ENCODE data around the gene RACGAP1. TPM values are rescaled to one million over a fixed set of nuclear protein-coding genes. Genes with fewer than 3 reads are reported as not detected.

The RACGAP1 gene
- total RNA-seq, 1 donor from 2014 or later: 23.5 TPM

DNA sequence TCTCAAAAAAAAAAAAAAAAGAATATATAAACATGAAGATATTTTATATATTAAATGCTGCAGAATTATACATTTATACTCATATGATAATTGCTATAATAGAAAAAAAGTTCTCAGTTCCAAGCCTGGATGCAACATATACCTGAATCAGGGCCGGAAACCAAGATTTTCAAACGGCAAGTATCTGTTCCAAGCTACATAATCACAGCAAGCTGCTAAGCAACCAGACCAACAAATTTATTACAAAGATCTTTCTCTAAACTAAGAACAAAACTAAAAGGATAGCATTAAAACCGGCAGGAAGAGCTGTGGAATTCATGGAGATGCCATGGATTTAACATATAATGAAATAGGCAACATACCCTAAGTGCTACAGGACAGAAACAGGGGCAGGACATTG, 7.1 kb downstream of the RACGAP1 start:
- H3K9me3 ChIP-seq (ENCODE audit: control insufficient read depth in 3 of 3, low read length in 3 of 3): no peaks in the 10 kb centered on the region
- H3K36me3 ChIP-seq (ENCODE audit: control insufficient read depth in 3 of 3, insufficient read depth in 3 of 3, low read length in 3 of 3): no peaks in the 10 kb centered on the region
- no peak overlapping the region for H3K9ac ChIP-seq (ENCODE audit: low read depth in 1 of 3, low read length in 3 of 3)
- H3K4me1 ChIP-seq (ENCODE audit: control insufficient read depth in 3 of 3, insufficient read depth in 3 of 3, low read length in 3 of 3): no peaks in the 10 kb centered on the region
- no peaks in the 10 kb centered on the region for H3K27me3 ChIP-seq (ENCODE audit: control insufficient read depth in 3 of 3, insufficient read depth in 3 of 3, low read length in 3 of 3)
- H3K27ac ChIP-seq (ENCODE audit: low read depth, low read length): no peak overlapping the region
- no peak overlapping the region for H3K4me3 ChIP-seq (ENCODE audit: low read length in 3 of 3)

DNA sequence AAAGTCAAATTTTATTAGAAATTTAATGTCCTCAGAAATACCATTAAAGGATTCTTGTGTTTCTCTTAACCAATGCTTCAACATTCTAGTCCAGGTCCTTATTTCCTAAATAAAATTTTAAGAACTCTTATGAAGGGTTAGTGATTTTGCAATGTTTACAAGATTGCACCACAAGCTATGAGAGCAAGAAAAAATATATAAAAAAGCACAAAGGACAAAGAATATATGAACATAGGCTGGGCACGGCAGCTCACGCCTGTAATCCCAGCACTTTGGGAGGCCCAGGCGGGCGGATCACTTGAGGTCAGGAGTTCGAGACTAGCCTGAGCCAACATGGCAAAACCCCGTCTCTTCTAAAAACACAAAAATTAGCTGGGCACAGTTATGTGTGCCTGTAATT, 7.7 kb downstream of the RACGAP1 start:
- Histone ChIP-seq H3K4me3 (ENCODE audit: low read length in 3 of 3) (no peak overlapping the region), H3K36me3 (ENCODE audit: control insufficient read depth in 3 of 3, insufficient read depth in 3 of 3, low read length in 3 of 3) (no peaks in the 10 kb centered on the region), H3K4me1 (ENCODE audit: control insufficient read depth in 3 of 3, insufficient read depth in 3 of 3, low read length in 3 of 3) (no peaks in the 10 kb centered on the region), H3K9ac (ENCODE audit: low read depth in 1 of 3, low read length in 3 of 3) (no peak overlapping the region), H3K9me3 (ENCODE audit: control insufficient read depth in 3 of 3, low read length in 3 of 3) (no peaks in the 10 kb centered on the region), H3K27me3 (ENCODE audit: control insufficient read depth in 3 of 3, insufficient read depth in 3 of 3, low read length in 3 of 3) (no peaks in the 10 kb centered on the region), H3K27ac (ENCODE audit: low read depth, low read length) (peak overlapping the region; percentile 8)

DNA sequence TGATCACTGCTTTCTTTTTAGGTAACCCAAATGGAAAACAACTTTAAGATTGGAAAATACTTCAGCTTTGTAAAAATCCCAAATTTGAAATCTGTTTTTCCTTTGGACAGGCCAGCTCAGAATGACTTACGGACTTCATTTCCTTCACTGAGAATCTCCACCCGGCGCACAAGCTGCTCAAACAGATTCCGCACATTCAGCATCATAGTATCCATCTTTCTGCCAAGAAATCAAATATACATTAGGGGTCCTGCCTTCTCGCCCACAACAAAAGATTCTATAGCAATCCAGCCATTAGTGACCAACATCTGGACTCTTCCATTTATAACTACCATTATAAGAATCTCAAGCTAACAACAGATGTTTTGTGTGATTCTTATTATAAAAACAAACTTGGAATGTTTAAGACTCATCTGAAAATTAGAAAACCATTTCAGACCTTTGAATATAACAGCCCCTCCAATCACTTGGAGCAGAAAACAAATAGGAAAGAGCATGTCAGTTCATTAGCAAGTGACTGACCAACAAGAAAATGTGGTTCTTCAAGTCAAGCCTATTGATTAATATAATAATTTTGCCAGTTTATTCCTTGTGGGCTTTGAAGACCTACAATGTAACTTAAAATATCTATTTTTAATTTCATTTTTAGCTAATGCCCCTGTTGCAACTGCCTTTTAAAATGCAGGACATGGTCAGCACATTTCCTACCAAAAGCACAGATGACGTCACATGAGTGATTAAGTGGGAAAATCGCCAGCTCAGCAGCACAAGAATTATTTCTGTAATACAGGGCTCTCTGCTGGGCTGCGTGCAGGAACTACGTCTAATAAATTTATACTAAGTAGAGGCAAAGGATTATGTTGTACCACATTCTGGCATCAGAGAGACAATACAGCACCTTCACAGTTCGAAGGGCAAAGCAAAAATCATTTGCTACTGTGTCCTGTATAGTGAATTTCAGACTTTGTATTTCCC, 8.5 kb downstream of the RACGAP1 start:
- Histone ChIP-seq H3K4me3 (ENCODE audit: low read length in 3 of 3) (no peak overlapping the region), H3K4me1 (ENCODE audit: control insufficient read depth in 3 of 3, insufficient read depth in 3 of 3, low read length in 3 of 3) (no peaks in the 10 kb centered on the region), H3K36me3 (ENCODE audit: control insufficient read depth in 3 of 3, insufficient read depth in 3 of 3, low read length in 3 of 3) (no peaks in the 10 kb centered on the region), H3K9ac (ENCODE audit: low read depth in 1 of 3, low read length in 3 of 3) (peak overlapping the region in 1 of 3 donors; percentile 27), H3K27ac (ENCODE audit: low read depth, low read length) (peak overlapping the region; percentile 8), H3K9me3 (ENCODE audit: control insufficient read depth in 3 of 3, low read length in 3 of 3) (no peaks in the 10 kb centered on the region), H3K27me3 (ENCODE audit: control insufficient read depth in 3 of 3, insufficient read depth in 3 of 3, low read length in 3 of 3) (no peaks in the 10 kb centered on the region)

GRCh38 chr12:50014342-50014741, 11.0 kb downstream of the RACGAP1 start:
- H3K27me3 ChIP-seq (ENCODE audit: control insufficient read depth in 3 of 3, insufficient read depth in 3 of 3, low read length in 3 of 3): no peaks in the 10 kb centered on the region
- H3K9ac ChIP-seq (ENCODE audit: low read depth in 1 of 3, low read length in 3 of 3): no peak overlapping the region
- no peaks in the 10 kb centered on the region for H3K4me1 ChIP-seq (ENCODE audit: control insufficient read depth in 3 of 3, insufficient read depth in 3 of 3, low read length in 3 of 3)
- no peak overlapping the region for H3K27ac ChIP-seq (ENCODE audit: low read depth, low read length)
- H3K36me3 ChIP-seq (ENCODE audit: control insufficient read depth in 3 of 3, insufficient read depth in 3 of 3, low read length in 3 of 3): no peaks in the 10 kb centered on the region
- H3K9me3 ChIP-seq (ENCODE audit: control insufficient read depth in 3 of 3, low read length in 3 of 3): no peaks in the 10 kb centered on the region
- no peak overlapping the region for H3K4me3 ChIP-seq (ENCODE audit: low read length in 3 of 3)

DNA sequence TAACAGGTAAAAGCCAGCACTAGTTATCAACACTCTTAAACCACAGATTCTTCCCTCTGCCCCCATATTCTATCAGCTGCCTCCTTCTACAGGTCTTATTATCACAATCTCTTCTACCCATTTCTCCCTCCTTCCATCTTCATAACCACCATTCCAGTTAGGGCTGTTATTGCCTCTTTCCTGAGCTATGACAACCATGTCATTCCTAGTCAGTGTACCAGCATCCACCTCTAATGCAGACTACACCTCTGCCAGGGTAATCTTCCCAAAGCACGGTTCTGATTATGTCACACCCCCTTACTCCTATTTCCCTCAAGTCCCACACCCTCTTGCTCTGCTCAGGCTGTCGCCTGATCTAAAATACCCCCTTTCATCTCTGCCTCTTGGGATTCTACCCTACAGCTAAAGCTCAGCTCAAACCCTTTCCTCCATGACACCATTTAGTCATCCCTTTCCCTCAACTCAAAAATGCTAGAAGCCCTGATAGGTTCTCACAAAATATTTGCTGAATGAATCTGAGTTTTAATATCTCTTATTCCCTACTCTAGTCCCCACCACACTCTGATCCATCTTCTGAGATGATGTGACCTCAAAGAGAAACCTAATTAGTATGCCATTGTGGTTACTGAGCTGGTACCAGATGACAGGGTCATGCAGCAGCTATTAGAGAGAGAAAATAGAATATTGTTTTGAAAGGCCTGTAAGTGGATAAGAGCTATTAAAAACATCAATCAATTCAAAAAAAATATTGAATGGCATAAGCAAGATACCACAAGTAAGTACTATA, 11.7 kb downstream of the RACGAP1 start:
- no peaks in the 10 kb centered on the region for H3K36me3 ChIP-seq (ENCODE audit: control insufficient read depth in 3 of 3, insufficient read depth in 3 of 3, low read length in 3 of 3)
- no peak overlapping the region for H3K9ac ChIP-seq (ENCODE audit: low read depth in 1 of 3, low read length in 3 of 3)
- H3K4me1 ChIP-seq (ENCODE audit: control insufficient read depth in 3 of 3, insufficient read depth in 3 of 3, low read length in 3 of 3): no peaks in the 10 kb centered on the region
- H3K9me3 ChIP-seq (ENCODE audit: control insufficient read depth in 3 of 3, low read length in 3 of 3): no peaks in the 10 kb centered on the region
- H3K27ac ChIP-seq (ENCODE audit: low read depth, low read length): no peak overlapping the region
- H3K27me3 ChIP-seq (ENCODE audit: control insufficient read depth in 3 of 3, insufficient read depth in 3 of 3, low read length in 3 of 3): no peaks in the 10 kb centered on the region
- H3K4me3 ChIP-seq (ENCODE audit: low read length in 3 of 3): no peak overlapping the region

DNA sequence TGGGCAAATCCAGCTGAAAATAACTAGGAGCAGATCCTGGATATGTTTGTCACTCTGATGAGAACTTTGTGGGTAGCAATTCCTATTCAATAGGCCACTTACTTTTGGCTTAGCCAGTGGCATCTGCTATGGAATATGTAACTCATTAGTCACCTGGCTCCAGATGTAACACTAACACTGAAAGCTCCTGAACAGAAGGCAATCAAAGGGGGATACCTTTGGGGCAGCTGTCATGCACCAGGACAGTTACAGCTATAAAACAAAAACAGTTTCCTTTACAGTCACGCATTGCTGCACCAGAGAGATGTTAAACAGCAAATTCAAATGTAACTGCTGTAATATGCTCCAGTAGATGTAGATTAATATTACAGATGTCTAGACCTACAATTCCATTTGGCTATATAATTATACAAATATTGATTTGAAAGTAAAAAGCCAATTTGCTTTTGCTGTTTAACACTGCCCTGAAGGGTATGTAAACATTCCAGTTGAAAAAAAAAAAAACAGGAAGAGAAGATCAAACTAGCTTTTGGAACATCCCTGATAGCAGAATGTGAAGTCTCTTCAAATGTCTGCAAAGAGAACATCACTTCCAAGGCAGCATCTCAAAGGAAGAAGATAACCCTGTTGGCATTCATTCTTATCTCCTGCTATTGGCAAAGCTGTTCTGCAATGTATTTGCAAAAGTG, 18.4 kb downstream of the RACGAP1 start:
- no peak overlapping the region for H3K27ac ChIP-seq (ENCODE audit: low read depth, low read length)
- H3K36me3 ChIP-seq (ENCODE audit: control insufficient read depth in 3 of 3, insufficient read depth in 3 of 3, low read length in 3 of 3): no peaks in the 10 kb centered on the region
- no peak overlapping the region for H3K9ac ChIP-seq (ENCODE audit: low read depth in 1 of 3, low read length in 3 of 3)
- H3K27me3 ChIP-seq (ENCODE audit: control insufficient read depth in 3 of 3, insufficient read depth in 3 of 3, low read length in 3 of 3): no peaks in the 10 kb centered on the region
- no peaks in the 10 kb centered on the region for H3K4me1 ChIP-seq (ENCODE audit: control insufficient read depth in 3 of 3, insufficient read depth in 3 of 3, low read length in 3 of 3)
- no peak overlapping the region for H3K4me3 ChIP-seq (ENCODE audit: low read length in 3 of 3)
- no peaks in the 10 kb centered on the region for H3K9me3 ChIP-seq (ENCODE audit: control insufficient read depth in 3 of 3, low read length in 3 of 3)

DNA sequence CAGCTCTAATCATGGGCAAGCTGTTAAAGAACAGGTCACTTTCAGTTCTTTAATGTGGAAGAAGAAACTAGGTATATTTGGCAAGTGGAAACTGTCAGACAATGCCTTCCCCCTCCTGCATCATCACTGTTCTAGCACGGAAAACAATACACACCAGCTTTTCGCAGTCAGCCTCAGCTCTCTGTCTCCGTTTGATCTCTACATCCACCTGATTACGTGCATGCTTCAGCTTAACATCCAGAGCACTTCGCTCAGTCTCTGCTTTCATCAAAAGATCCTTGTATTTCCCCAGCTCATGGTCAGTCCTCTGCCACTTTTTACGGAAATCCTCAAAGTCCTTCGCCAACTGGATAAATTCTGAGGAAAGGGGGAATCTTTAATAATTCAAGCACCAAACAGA, 19.0 kb downstream of the RACGAP1 start:
- no peak overlapping the region for H3K4me3 ChIP-seq (ENCODE audit: low read length in 3 of 3)
- no peaks in the 10 kb centered on the region for H3K36me3 ChIP-seq (ENCODE audit: control insufficient read depth in 3 of 3, insufficient read depth in 3 of 3, low read length in 3 of 3)
- H3K9ac ChIP-seq (ENCODE audit: low read depth in 1 of 3, low read length in 3 of 3): no peak overlapping the region
- H3K27ac ChIP-seq (ENCODE audit: low read depth, low read length): no peak overlapping the region
- H3K4me1 ChIP-seq (ENCODE audit: control insufficient read depth in 3 of 3, insufficient read depth in 3 of 3, low read length in 3 of 3): no peaks in the 10 kb centered on the region
- H3K27me3 ChIP-seq (ENCODE audit: control insufficient read depth in 3 of 3, insufficient read depth in 3 of 3, low read length in 3 of 3): no peaks in the 10 kb centered on the region
- no peaks in the 10 kb centered on the region for H3K9me3 ChIP-seq (ENCODE audit: control insufficient read depth in 3 of 3, low read length in 3 of 3)

DNA sequence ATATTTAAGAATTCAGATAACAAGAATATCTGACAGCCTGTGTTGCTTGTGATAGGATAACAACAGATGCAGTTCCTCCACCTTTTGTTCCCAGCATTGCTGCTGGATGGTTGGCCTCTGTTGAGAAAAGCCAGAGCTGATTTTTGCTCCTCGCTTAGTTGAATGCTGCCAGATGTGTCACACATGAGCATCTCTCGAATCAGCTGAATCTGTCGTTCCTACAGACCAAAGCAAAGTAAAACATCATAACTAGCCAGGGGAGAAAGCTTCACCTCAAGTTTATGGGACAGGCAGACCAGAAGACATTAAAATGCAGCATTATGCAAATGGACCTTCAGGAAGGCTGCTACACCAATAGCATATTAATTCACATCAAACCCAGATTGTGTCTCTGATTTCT, 20.1 kb downstream of the RACGAP1 start:
- Histone ChIP-seq H3K9ac (ENCODE audit: low read depth in 1 of 3, low read length in 3 of 3) (no peak overlapping the region), H3K4me1 (ENCODE audit: control insufficient read depth in 3 of 3, insufficient read depth in 3 of 3, low read length in 3 of 3) (no peaks in the 10 kb centered on the region), H3K36me3 (ENCODE audit: control insufficient read depth in 3 of 3, insufficient read depth in 3 of 3, low read length in 3 of 3) (no peaks in the 10 kb centered on the region), H3K4me3 (ENCODE audit: low read length in 3 of 3) (no peak overlapping the region), H3K27me3 (ENCODE audit: control insufficient read depth in 3 of 3, insufficient read depth in 3 of 3, low read length in 3 of 3) (no peaks in the 10 kb centered on the region), H3K9me3 (ENCODE audit: control insufficient read depth in 3 of 3, low read length in 3 of 3) (no peaks in the 10 kb centered on the region), H3K27ac (ENCODE audit: low read depth, low read length) (no peak overlapping the region)

DNA sequence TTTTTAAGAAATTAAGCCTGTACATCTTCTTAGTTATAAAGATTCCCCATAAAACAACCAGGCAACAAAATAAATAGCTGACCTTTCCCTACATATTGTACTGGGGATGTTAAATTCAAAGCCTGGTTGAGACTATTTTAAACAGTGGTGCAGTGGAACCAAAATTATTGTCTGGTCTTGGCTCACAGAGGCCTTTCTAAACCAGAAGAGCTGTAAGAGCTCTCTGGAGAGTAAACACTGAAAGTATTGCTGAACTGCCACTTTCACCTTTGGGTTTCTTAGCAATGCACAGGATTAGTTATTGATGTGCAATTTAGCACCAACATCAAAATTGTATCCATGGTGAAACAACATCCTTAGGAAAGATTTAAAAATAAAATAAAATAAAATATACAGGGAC, 20.6 kb downstream of the RACGAP1 start:
- no peaks in the 10 kb centered on the region for H3K9me3 ChIP-seq (ENCODE audit: control insufficient read depth in 3 of 3, low read length in 3 of 3)
- no peaks in the 10 kb centered on the region for H3K36me3 ChIP-seq (ENCODE audit: control insufficient read depth in 3 of 3, insufficient read depth in 3 of 3, low read length in 3 of 3)
- no peak overlapping the region for H3K9ac ChIP-seq (ENCODE audit: low read depth in 1 of 3, low read length in 3 of 3)
- H3K4me1 ChIP-seq (ENCODE audit: control insufficient read depth in 3 of 3, insufficient read depth in 3 of 3, low read length in 3 of 3): no peaks in the 10 kb centered on the region
- no peak overlapping the region for H3K27ac ChIP-seq (ENCODE audit: low read depth, low read length)
- no peaks in the 10 kb centered on the region for H3K27me3 ChIP-seq (ENCODE audit: control insufficient read depth in 3 of 3, insufficient read depth in 3 of 3, low read length in 3 of 3)
- H3K4me3 ChIP-seq (ENCODE audit: low read length in 3 of 3): no peak overlapping the region
